Stomach (tissue), 9 donors: ENCODE data around the gene GADL1. TPM values are rescaled to one million over a fixed set of nuclear protein-coding genes. Genes with fewer than 3 reads are reported as not detected.
A peak's percentile ranks its signal among the peaks of the same experiment; 100 is the strongest.

Source experiments
- DNase-seq, 2 donors: peaks; one replicate each; pipeline versions ENCODE4 v3.0.0 to v3.0.0-alpha.2; 2013 to 2019
- H3K27ac ChIP-seq, 5 donors: fragments of 200-600 bp in 4 of 5; sonication (generic) in 4 of 5; one replicate each; pipeline ENCODE4 v1.5.1; 2013 to 2019; ENCODE audit warnings: mild to moderate bottlenecking in 1 of 5, moderate library complexity in 1 of 5
- H3K27me3 ChIP-seq, 3 donors: fragments of 200-600 bp; sonication (generic); one replicate each; pipeline ENCODE4 v1.5.1; 2017 to 2019; ENCODE audit warnings: mixed run types in 1 of 3
- H3K36me3 ChIP-seq, 4 donors: fragments of 200-600 bp; sonication (generic); 1 replicate in 3 of 4; 2 replicates in 1 of 4; pipeline ENCODE4 v1.5.1; 2016 to 2019
- H3K4me1 ChIP-seq, 4 donors: fragments of 200-600 bp; sonication (generic); one replicate each; pipeline ENCODE4 v1.5.1; 2016 to 2019
- H3K4me3 ChIP-seq, 4 donors: fragments of 200-600 bp; sonication (generic) in 3 of 4; one replicate each; pipeline ENCODE4 v1.5.1; 2016 to 2019; ENCODE audit warnings: mild to moderate bottlenecking in 1 of 4
- H3K9me3 ChIP-seq, 4 donors: fragments of 200-600 bp; sonication (generic); one replicate each; pipeline ENCODE4 v1.5.1; 2016 to 2019
- CTCF ChIP-seq, 7 experiments: fragments of 450-650 bp in 4 of 7; fragments of 200-600 bp in 3 of 7; sonication (generic) in 3 of 7; IDR thresholded peaks; one replicate each; pipeline ENCODE4 v1.5.1; 2016 to 2019; ENCODE audit warnings: antibody characterized with exemption in 7 of 7, control low read depth in 2 of 7, mild to moderate bottlenecking in 1 of 7
- EP300 ChIP-seq: sonication (generic); formaldehyde crosslinking; IDR thresholded peaks from one replicate; pipeline ENCODE4 v1.6.1; 2017; ENCODE audit warnings: antibody characterized with exemption
- POLR2A ChIP-seq, 4 donors: fragments of 450-650 bp; IDR thresholded peaks; one replicate each; pipeline ENCODE4 v1.6.1; 2016; ENCODE audit warnings: antibody characterized with exemption in 4 of 4, control low read depth in 2 of 4, mild to moderate bottlenecking in 1 of 4, moderate library complexity in 1 of 4
- POLR2AphosphoS5 ChIP-seq, 3 donors: sonication (generic); formaldehyde crosslinking; IDR thresholded peaks; one replicate each; pipeline ENCODE4 v1.6.1; 2016; ENCODE audit warnings: antibody characterized with exemption in 3 of 3
- WGBS, 5 donors: extraction: QIAGEN DNeasy Blood & Tissue Kit in 3 of 5; methylation state at CpG; one replicate each; pipeline versions ENCODE4 v1.1.5 to v1.1.7; 2013 to 2018; 5-methylcytosine and 5-hydroxymethylcytosine counted together
- intact Hi-C: fragments of 100-400 bp; cut with DNase I; formaldehyde crosslinking; loops from one replicate; pipeline ENCODE4 v1.15.1; 2023; ENCODE audit warnings: low total_unique reads
- polyA plus RNA-seq, 3 donors: library from polyadenylated mRNA; stranded (reverse); fragments of 200-250 nt; gene quantifications; one replicate each; pipeline ENCODE4 v1.2.3, GENCODE V29; 2013
- total RNA-seq, 5 donors: library from RNA; depleted of rRNA; stranded (reverse); fragments of >200 nt; gene quantifications; one replicate each; pipeline versions ENCODE4 v1.1.0 to v1.2.3, GENCODE V29; 2014 to 2016
- donor health status: healthy with polysubstance abuse.
- donor health status: Bipolar disorder and iron deficiency.
- donor health status: healthy.

GADL1 gene
- total and polyA plus RNA-seq, 8 donors, result 0.03 to 0.73 TPM; not detected in 6

DNA sequence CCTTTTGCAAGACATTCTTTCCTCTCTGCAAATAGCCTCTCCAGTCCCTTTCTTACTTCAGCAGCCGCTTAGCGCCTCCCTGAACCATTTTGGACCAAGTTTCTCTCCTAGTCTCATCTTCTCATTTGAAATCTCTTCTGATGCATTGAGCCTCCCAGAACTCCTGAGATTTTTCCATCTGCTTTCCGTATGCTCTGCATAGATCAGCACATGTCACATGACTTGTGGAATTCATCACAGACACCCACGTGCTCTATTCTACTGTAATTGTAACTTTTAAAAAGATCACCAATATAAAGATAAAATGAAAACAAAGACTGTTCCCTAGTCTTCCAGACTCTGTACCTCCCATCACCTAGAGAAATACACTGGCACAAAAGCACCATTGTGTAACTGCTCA is 100.7 kb downstream of the GADL1 start:
- TF ChIP-seq POLR2A (IDR thresholded peaks at IDR 0.05), result no peak
- TF ChIP-seq EP300, result no peak
- TF ChIP-seq POLR2AphosphoS5 (IDR thresholded peaks at IDR 0.05), result no peak
- TF ChIP-seq CTCF (IDR thresholded peaks at IDR 0.05), result no peak
- no peaks in the 10 kb centered on the region for H3K36me3 ChIP-seq
- H3K27me3 ChIP-seq, result no peaks in the 10 kb centered on the region
- WGBS, 5 donors, result 62 to 73% (median 69%) methylated on average over 4 of the region's 4 CpGs
- no peaks in the 10 kb centered on the region for H3K4me1 ChIP-seq
- H3K27ac ChIP-seq, result no peak overlapping the region
- H3K9me3 ChIP-seq, result no peaks in the 10 kb centered on the region
- peak in 1 of 2 donors; percentile 7 for DNase-seq
- intact Hi-C loops, result no loop called here
- H3K4me3 ChIP-seq, result no peak overlapping the region

DNA sequence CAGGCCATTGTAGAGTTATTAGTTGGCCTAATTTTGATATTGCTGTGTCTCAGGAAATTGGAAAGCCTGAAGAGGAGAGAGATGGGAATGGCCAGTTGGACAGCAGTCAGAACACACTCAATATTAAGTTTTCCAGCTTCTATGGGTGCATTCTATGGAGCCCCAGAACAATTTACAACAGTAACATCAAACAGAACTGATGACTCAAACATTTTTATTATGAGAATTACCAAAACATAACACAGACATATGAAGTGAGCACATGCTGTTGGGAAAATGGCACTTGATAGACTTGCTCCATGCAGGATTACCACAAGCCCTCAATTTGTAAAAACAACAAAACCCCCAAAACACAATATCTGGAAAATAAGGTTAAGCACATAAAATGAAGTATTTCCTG is 104.3 kb downstream of the GADL1 start:
- Histone ChIP-seq H3K4me1 (no peaks in the 10 kb centered on the region), H3K27me3 (no peaks in the 10 kb centered on the region), H3K36me3 (no peaks in the 10 kb centered on the region), H3K27ac (no peak overlapping the region), H3K9me3 (no peaks in the 10 kb centered on the region), H3K4me3 (no peak overlapping the region)
- no peak for DNase-seq
- TF ChIP-seq POLR2A (IDR thresholded peaks at IDR 0.05) (no peak), CTCF (IDR thresholded peaks at IDR 0.05) (no peak), EP300 (no peak), POLR2AphosphoS5 (IDR thresholded peaks at IDR 0.05) (no peak)
- intact Hi-C loops, result no loop called here

DNA sequence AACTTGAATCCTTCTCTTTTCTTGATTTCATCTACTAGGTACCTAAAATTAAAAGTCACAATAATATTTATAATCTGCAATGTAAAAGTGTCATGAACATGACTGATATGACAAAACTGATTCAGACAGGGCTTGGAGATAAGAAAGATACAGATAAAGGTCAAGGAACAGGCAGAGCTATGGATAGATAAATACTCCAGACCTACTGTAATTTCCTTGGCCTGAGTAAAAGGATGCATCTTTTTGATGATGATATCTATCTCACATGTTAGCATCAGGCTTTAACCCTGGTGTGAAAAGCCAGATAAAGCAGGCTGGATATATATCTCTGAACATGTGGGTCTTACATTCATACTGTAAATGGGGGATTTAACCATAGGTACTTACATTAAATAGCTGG is 108.1 kb downstream of the GADL1 start:
- no peaks in the 10 kb centered on the region for H3K36me3 ChIP-seq
- H3K4me3 ChIP-seq, result no peak overlapping the region
- H3K27ac ChIP-seq, result no peak overlapping the region
- H3K4me1 ChIP-seq, result no peaks in the 10 kb centered on the region
- H3K27me3 ChIP-seq, result no peaks in the 10 kb centered on the region
- intact Hi-C loops, result no loop called here
- no peak for TF ChIP-seq EP300
- no peak for TF ChIP-seq POLR2A (IDR thresholded peaks at IDR 0.05)
- TF ChIP-seq CTCF (IDR thresholded peaks at IDR 0.05), result no peak
- no peak for TF ChIP-seq POLR2AphosphoS5 (IDR thresholded peaks at IDR 0.05)
- H3K9me3 ChIP-seq, result no peaks in the 10 kb centered on the region
- DNase-seq, result no peak

GRCh38 chr3:30779686-30780287 is 114.7 kb downstream of the GADL1 start:
- Histone ChIP-seq H3K9me3 (no peaks in the 10 kb centered on the region), H3K27me3 (no peaks in the 10 kb centered on the region), H3K4me1 (no peaks in the 10 kb centered on the region), H3K27ac (no peak overlapping the region), H3K36me3 (no peaks in the 10 kb centered on the region), H3K4me3 (no peak overlapping the region)
- intact Hi-C loops, result loop anchor here (5.0 kb wide), 1 partner anchor 348 kb away; no protein-coding TSS in a partner anchor
- no peak for DNase-seq
- WGBS, 5 donors, result 65 to 93% (median 80%) methylated on average over 1 of the region's 1 CpG
- TF ChIP-seq POLR2AphosphoS5 (IDR thresholded peaks at IDR 0.05) (no peak), CTCF (IDR thresholded peaks at IDR 0.05) (peak in 2 of 7 experiments; percentile 8 to 27), POLR2A (IDR thresholded peaks at IDR 0.05) (no peak), EP300 (no peak)
